ENCODE measurements around the gene ARGFX. TPM values are rescaled to one million over a fixed set of nuclear protein-coding genes. Genes with fewer than 3 reads are reported as not detected.
A peak's percentile ranks its signal among the peaks of the same experiment; 100 is the strongest.

Gene ARGFX
- total RNA-seq, 1 donor from 2014 or later: not detected

DNA sequence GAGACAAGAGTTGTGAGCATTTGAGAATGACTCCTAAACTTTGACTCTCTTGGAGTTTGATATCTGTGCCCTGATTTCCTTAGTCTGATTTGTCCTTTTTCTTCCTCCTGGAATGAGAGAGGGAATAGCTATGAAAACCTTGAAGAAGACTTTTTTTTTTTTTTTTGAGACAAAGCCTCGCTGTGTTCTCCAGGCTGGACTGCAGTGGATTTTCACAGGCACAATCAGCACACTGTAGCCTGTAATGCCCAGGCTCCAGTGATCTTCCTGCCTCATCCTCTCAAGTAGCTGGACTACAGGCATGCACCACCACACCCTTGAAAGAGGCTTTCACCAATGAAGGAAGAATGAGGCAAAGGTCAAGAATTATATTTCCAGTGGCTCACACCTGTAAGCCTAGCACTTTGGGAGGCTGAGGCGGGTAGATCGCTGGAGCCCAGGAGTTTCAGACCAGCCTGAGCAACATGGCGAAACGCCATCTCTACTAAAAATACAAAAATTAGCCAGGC lies 10.3 kb upstream of the ARGFX start:
- Mint-ChIP-seq H3K4me3 (no peak overlapping the region), H3K4me1 (peaks cover 16% of the 10 kb centered on the region), H3K36me3 (ENCODE audit: low read depth) (no peaks in the 10 kb centered on the region), H3K27me3 (ENCODE audit: low read depth) (no peaks in the 10 kb centered on the region), H3K9me3 (no peaks in the 10 kb centered on the region), H3K27ac (ENCODE audit: unreplicated experiment) (peak overlapping the region; percentile 86)
- no peak for DNase-seq (ENCODE audit: low read depth, low spot score)
- no peak for TF ChIP-seq CTCF (conservative IDR thresholded peaks at IDR 0.05)

DNA sequence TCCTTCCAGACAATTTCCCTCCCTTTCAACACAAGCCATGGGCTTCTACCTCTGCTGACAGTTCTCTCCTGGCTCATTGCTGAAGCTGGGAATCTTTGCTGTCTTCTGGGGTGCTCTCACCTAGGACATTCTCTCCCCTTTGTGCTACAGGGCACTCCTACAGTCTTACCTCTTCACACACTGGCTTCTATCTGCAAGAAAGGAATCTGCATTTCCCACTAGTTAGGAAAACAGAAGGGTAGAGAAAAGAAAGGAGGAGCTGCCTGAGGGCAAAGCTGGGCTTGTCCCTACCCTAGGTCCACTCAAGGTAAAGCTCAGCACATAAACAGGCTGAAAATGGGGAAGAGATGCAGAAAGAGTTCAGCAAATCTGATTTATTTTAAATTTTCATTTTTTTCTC lies 5.6 kb upstream of the ARGFX start:
- Mint-ChIP-seq H3K9me3 (no peaks in the 10 kb centered on the region), H3K27ac (ENCODE audit: unreplicated experiment) (no peak overlapping the region), H3K4me3 (no peak overlapping the region), H3K36me3 (ENCODE audit: low read depth) (no peaks in the 10 kb centered on the region), H3K27me3 (ENCODE audit: low read depth) (no peaks in the 10 kb centered on the region), H3K4me1 (peaks cover 5% of the 10 kb centered on the region)
- TF ChIP-seq CTCF (conservative IDR thresholded peaks at IDR 0.05): no peak
- DNase-seq (ENCODE audit: low read depth, low spot score): no peak

DNA sequence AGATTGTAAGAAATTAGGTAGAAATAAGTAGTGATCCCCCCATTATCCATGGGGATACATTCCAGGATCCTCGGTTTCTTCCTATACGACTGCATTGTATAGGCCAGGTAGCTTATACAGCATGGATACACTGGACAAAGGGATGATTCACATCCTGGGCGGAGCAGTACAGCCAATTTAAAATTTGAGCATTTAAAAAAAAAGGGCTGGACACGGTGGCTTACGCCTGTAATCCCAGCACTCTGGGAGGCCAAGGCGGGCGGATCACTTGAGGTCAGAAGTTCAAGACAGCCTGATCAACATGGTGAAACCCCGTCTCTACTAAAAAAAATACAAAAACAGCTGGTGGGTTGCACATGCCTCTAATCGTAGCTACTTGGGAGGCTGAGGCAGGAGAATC lies 976 bp upstream of the ARGFX start:
- H3K4me1 Mint-ChIP-seq: no peaks in the 10 kb centered on the region
- no peaks in the 10 kb centered on the region for H3K36me3 Mint-ChIP-seq (ENCODE audit: low read depth)
- H3K27ac Mint-ChIP-seq (ENCODE audit: unreplicated experiment): no peak overlapping the region
- no peaks in the 10 kb centered on the region for H3K27me3 Mint-ChIP-seq (ENCODE audit: low read depth)
- no peak for DNase-seq (ENCODE audit: low read depth, low spot score)
- H3K4me3 Mint-ChIP-seq: no peak overlapping the region
- no peaks in the 10 kb centered on the region for H3K9me3 Mint-ChIP-seq
- TF ChIP-seq CTCF (conservative IDR thresholded peaks at IDR 0.05): no peak

- no peak for TF ChIP-seq CTCF (conservative IDR thresholded peaks at IDR 0.05)
- DNase-seq (ENCODE audit: low read depth, low spot score): no peak
- Mint-ChIP-seq H3K36me3 (ENCODE audit: low read depth) (no peaks in the 10 kb centered on the region), H3K4me3 (no peak overlapping the region), H3K27ac (ENCODE audit: unreplicated experiment) (no peak overlapping the region), H3K9me3 (no peaks in the 10 kb centered on the region), H3K27me3 (ENCODE audit: low read depth) (no peaks in the 10 kb centered on the region), H3K4me1 (no peaks in the 10 kb centered on the region)
Observed at GRCh38 chr3:121574449-121574848, 6.7 kb downstream of the ARGFX start.

DNA sequence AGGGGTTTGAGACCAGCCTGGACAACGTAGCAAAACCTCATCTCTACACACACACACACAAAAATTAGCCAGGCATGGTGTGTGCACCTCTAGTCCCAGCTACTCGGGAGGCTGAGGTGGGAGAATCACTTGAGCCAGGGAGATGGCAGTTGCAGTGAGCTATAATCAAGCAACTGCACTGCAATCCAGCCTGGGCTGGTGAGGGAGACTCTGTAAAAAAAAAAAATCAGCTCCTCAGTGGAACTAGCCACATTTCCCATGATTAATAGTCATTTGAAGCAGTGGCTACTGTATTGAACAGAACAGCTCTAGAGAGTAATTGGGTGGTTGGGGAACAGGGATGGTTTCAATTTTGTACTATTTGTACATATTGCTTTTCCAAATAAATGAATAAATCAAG lies 13.9 kb downstream of the ARGFX start:
- peaks cover 14% of the 10 kb centered on the region for H3K27me3 Mint-ChIP-seq (ENCODE audit: low read depth)
- DNase-seq (ENCODE audit: low read depth, low spot score): no peak
- no peak for TF ChIP-seq CTCF (conservative IDR thresholded peaks at IDR 0.05)
- H3K4me3 Mint-ChIP-seq: no peak overlapping the region
- no peaks in the 10 kb centered on the region for H3K36me3 Mint-ChIP-seq (ENCODE audit: low read depth)
- no peaks in the 10 kb centered on the region for H3K9me3 Mint-ChIP-seq
- no peak overlapping the region for H3K27ac Mint-ChIP-seq (ENCODE audit: unreplicated experiment)
- no peaks in the 10 kb centered on the region for H3K4me1 Mint-ChIP-seq

DNA sequence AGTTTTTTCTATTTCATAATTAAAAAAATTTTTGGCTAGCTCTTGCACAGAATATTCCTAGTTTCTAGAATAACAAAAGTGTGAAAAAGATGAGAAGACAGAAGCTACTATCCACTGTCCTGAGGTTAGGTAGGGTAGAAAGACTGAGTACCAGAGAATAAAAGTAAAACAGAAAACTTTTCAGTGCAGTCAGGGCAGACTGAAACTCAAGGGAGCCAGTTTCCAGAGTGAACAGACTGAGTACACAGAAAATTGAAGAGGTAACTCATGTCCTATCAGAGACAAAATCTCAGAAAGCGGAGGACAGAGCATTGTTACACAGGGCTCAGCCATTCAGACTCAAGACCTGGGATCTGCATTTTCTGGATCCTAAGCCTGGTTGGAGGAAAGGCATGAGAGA lies 16.7 kb downstream of the ARGFX start:
- no peaks in the 10 kb centered on the region for H3K9me3 Mint-ChIP-seq
- DNase-seq (ENCODE audit: low read depth, low spot score): no peak
- H3K4me3 Mint-ChIP-seq: no peak overlapping the region
- no peak for TF ChIP-seq CTCF (conservative IDR thresholded peaks at IDR 0.05)
- peaks cover 14% of the 10 kb centered on the region for H3K27me3 Mint-ChIP-seq (ENCODE audit: low read depth)
- H3K36me3 Mint-ChIP-seq (ENCODE audit: low read depth): no peaks in the 10 kb centered on the region
- no peak overlapping the region for H3K27ac Mint-ChIP-seq (ENCODE audit: unreplicated experiment)
- no peaks in the 10 kb centered on the region for H3K4me1 Mint-ChIP-seq

Measured in neural crest cell (in vitro differentiated cells).